Colonic mucosa (tissue), 4 donors: ENCODE data around the gene FHIT. TPM values are rescaled to one million over a fixed set of nuclear protein-coding genes. Genes with fewer than 3 reads are reported as not detected.

Experiments
- DNase-seq: peaks from one replicate; pipeline ENCODE4 v3.0.0-alpha.2; 2020
- H3K27ac ChIP-seq: fragments of 200-600 bp; one replicate; pipeline ENCODE4 v1.8.0; 2021
- H3K27me3 ChIP-seq: fragments of 200-600 bp; one replicate; pipeline ENCODE4 v1.8.0; 2021
- H3K36me3 ChIP-seq: fragments of 200-600 bp; one replicate; pipeline ENCODE4 v1.8.0; 2021
- H3K4me1 ChIP-seq: fragments of 200-600 bp; one replicate; pipeline ENCODE4 v1.8.0; 2021; ENCODE audit warnings: mild to moderate bottlenecking
- H3K4me3 ChIP-seq: fragments of 200-600 bp; one replicate; pipeline ENCODE4 v1.8.0; 2021
- H3K9ac ChIP-seq, 2 donors: one replicate each; pipeline ENCODE4 v1.7.0; 2013; ENCODE audit warnings: control low read depth in 2 of 2, low read depth in 2 of 2, low read length in 2 of 2
- H3K9me3 ChIP-seq: fragments of 200-600 bp; one replicate; pipeline ENCODE4 v1.8.0; 2021
- CTCF ChIP-seq: fragments of 200-600 bp; IDR thresholded peaks from one replicate; pipeline ENCODE4 v1.8.0; 2022; ENCODE audit warnings: antibody characterized with exemption, mild to moderate bottlenecking
- intact Hi-C: fragments of 100-400 bp; cut with DNase I; formaldehyde crosslinking; loops from one replicate; pipeline ENCODE4 v1.14.1; 2022
- total RNA-seq, 2 donors: library from RNA; stranded (reverse); fragmentation: NEBNext Ultra II Directional in 1 of 2; extraction: Animal tissue kit (Norgen Biotek cat#: 25700) in 1 of 2; gene quantifications; one replicate each; pipeline ENCODE4 v1.2.1, GENCODE V29; 2021
- donor health status: healthy.
- donor health status: DM: no; HTN: no; CAD: no.
- donor health status: DM: no; HTN: no; CAD: no.

FHIT gene
- total RNA-seq, 2 donors from 2014 or later, result 7.7 to 9.4 TPM

DNA sequence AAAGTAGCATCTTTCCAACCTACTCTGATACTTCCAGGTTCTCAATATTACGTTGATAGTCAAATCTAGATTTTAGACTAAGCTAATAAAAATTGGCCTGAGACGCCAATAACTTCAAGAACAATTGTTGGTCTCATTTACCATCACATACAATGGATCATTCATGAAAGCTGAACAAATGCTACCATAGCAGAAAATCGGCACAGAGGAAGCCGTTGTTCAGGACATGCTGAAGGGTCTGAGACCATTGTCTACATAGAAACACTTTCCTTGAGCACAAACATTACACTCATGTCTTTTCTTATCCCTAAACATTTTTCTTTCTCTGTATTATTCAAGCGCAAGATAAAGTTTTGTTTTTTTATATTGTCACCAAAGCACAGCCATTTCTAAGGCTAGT, 37.2 kb upstream of the FHIT start:
- DNase-seq, result no peak
- Histone ChIP-seq H3K36me3 (no peaks in the 10 kb centered on the region), H3K4me3 (no peak overlapping the region), H3K9me3 (no peaks in the 10 kb centered on the region), H3K9ac (no peak overlapping the region), H3K4me1 (no peaks in the 10 kb centered on the region), H3K27me3 (no peaks in the 10 kb centered on the region), H3K27ac (no peak overlapping the region)
- TF ChIP-seq CTCF, result no peak
- intact Hi-C loops, result no loop called here

GRCh38 chr3:61283876-61284275, 32.6 kb upstream of the FHIT start:
- Histone ChIP-seq H3K27ac (no peak overlapping the region), H3K9me3 (no peaks in the 10 kb centered on the region), H3K27me3 (no peaks in the 10 kb centered on the region), H3K4me3 (no peak overlapping the region), H3K4me1 (no peaks in the 10 kb centered on the region), H3K9ac (no peak overlapping the region), H3K36me3 (no peaks in the 10 kb centered on the region)
- intact Hi-C loops, result no loop called here
- no peak for DNase-seq
- TF ChIP-seq CTCF, result no peak

DNA sequence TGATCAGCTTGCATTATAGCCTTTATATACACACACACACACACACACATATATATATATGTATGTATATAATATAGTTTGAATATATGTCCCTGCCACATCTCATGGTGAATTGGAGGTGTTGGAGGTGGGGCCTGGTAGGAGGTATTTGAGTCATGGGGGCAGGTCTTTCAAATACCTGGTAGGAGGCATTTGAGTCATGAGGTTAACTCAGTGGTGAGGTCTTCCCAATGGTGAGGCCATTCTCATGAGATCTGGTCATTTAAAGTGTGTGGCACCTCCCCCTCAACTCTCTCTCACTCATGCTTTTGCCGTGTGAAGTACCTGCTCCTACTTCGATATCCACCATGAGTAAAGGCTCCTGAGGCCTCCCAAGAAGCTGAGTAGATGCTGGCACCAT, 27.5 kb upstream of the FHIT start:
- H3K4me1 ChIP-seq, result no peaks in the 10 kb centered on the region
- H3K36me3 ChIP-seq, result no peaks in the 10 kb centered on the region
- no peaks in the 10 kb centered on the region for H3K27me3 ChIP-seq
- intact Hi-C loops, result no loop called here
- no peak overlapping the region for H3K9ac ChIP-seq
- DNase-seq, result no peak
- H3K4me3 ChIP-seq, result no peak overlapping the region
- no peak overlapping the region for H3K27ac ChIP-seq
- H3K9me3 ChIP-seq, result no peaks in the 10 kb centered on the region
- TF ChIP-seq CTCF, result no peak

DNA sequence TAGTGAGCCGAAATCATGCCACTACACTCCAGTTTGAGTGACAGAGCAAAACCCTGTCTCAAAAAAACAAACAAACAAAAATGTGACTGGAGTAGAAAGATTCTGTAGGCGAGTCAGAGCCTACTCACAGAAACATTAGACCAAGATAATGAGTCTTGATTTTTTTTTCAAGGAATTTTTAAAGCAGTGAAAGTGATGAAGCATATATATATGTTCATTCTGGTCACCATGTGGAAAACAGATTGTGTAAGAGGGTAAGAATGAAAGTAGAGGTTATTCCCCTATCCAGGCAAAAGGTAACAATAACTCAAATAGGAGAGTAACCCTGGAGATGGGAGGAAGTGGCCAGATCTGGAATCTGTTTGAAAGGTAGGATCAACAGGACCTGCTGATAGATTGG, 26.2 kb upstream of the FHIT start:
- H3K36me3 ChIP-seq, result no peaks in the 10 kb centered on the region
- no peaks in the 10 kb centered on the region for H3K27me3 ChIP-seq
- no peak overlapping the region for H3K27ac ChIP-seq
- no peak for DNase-seq
- intact Hi-C loops, result no loop called here
- H3K4me3 ChIP-seq, result no peak overlapping the region
- H3K9ac ChIP-seq, result no peak overlapping the region
- no peaks in the 10 kb centered on the region for H3K4me1 ChIP-seq
- no peak for TF ChIP-seq CTCF
- no peaks in the 10 kb centered on the region for H3K9me3 ChIP-seq

- intact Hi-C loops, result no loop called here
- H3K36me3 ChIP-seq, result no peaks in the 10 kb centered on the region
- DNase-seq, result no peak
- H3K27ac ChIP-seq, result no peak overlapping the region
- TF ChIP-seq CTCF, result no peak
- no peaks in the 10 kb centered on the region for H3K9me3 ChIP-seq
- no peaks in the 10 kb centered on the region for H3K4me1 ChIP-seq
- H3K27me3 ChIP-seq, result no peaks in the 10 kb centered on the region
- no peak overlapping the region for H3K9ac ChIP-seq
- no peak overlapping the region for H3K4me3 ChIP-seq
These were observed 18.2 kb upstream of the FHIT start for GRCh38 chr3:61269435-61269834.

DNA sequence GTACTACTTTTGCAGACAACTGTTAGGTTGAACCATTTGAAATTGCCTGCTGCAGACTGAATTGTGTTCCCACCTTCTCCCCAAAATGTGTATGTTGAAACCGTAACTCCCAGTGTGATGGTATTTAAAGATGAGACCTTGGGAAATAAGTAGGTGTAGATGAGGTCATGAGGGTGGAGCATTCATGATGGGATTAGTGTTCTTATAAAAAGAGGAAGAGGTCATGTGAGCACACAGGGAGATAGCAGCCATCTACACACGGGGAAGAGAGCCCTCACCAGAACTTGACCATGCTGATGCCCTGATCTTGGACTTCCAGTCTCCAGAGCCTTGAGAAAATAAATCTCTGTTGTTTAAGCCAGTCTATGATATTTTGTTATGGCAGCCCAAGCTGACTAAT, 17.4 kb upstream of the FHIT start:
- Histone ChIP-seq H3K27ac (no peak overlapping the region), H3K27me3 (no peaks in the 10 kb centered on the region), H3K4me1 (no peaks in the 10 kb centered on the region), H3K36me3 (no peaks in the 10 kb centered on the region), H3K9ac (no peak overlapping the region), H3K4me3 (no peak overlapping the region), H3K9me3 (no peaks in the 10 kb centered on the region)
- intact Hi-C loops, result no loop called here
- TF ChIP-seq CTCF, result no peak
- DNase-seq, result no peak
